Osteoblast (primary cell): ENCODE measurements around the gene ZNF384. TPM values are rescaled to one million over a fixed set of nuclear protein-coding genes. Genes with fewer than 3 reads are reported as not detected.
A peak's percentile ranks its signal among the peaks of the same experiment; 100 is the strongest.

ENCODE experiments used
- DNase-seq: peaks from one replicate; pipeline ENCODE4 v3.0.0; 2011; ENCODE audit warnings: low spot score, mixed read lengths; ENCODE audit not compliant: insufficient read length; ENCODE audit errors: missing footprints
- H2AFZ ChIP-seq: 2 replicates; pipeline ENCODE4 v1.6.0; 2011; ENCODE audit warnings: mild to moderate bottlenecking, low read length
- H3K27ac ChIP-seq: 2 replicates; pipeline ENCODE4 v1.5.1; 2011; ENCODE audit warnings: mild to moderate bottlenecking, low read depth, low read length, moderate library complexity
- H3K27me3 ChIP-seq: 2 replicates; pipeline ENCODE4 v1.6.0; 2012; ENCODE audit warnings: mild to moderate bottlenecking, control low read depth, inconsistent platforms, low read length, moderate library complexity; ENCODE audit not compliant: insufficient read depth
- H3K36me3 ChIP-seq: 2 replicates; pipeline ENCODE4 v1.5.1; 2011; ENCODE audit warnings: mild to moderate bottlenecking, low read length, control low read depth, moderate library complexity; ENCODE audit not compliant: insufficient read depth
- H3K4me1 ChIP-seq: 2 replicates; pipeline ENCODE4 v1.5.1; 2011; ENCODE audit warnings: mild to moderate bottlenecking, low read length, control low read depth, moderate library complexity; ENCODE audit not compliant: insufficient read depth
- H3K4me2 ChIP-seq: 2 replicates; pipeline ENCODE4 v1.6.0; 2011; ENCODE audit warnings: mild to moderate bottlenecking, low read length; ENCODE audit not compliant: insufficient read depth
- H3K4me3 ChIP-seq: fragments of 200-600 bp; sonication (generic); 3 replicates; pipeline ENCODE4 v1.5.1; 2012; ENCODE audit warnings: mild to moderate bottlenecking, low read length, inconsistent platforms; ENCODE audit not compliant: insufficient read depth
- H3K79me2 ChIP-seq: 2 replicates; pipeline ENCODE4 v1.6.0; 2012; ENCODE audit warnings: mild to moderate bottlenecking, low read length, control low read depth, inconsistent platforms; ENCODE audit not compliant: insufficient read depth
- H3K9me3 ChIP-seq: 2 replicates; pipeline ENCODE4 v1.5.1; 2011; ENCODE audit warnings: low read depth, low read length, control low read depth
- H4K20me1 ChIP-seq: 2 replicates; pipeline ENCODE4 v1.6.0; 2012; ENCODE audit warnings: mild to moderate bottlenecking, low read length, control low read depth; ENCODE audit not compliant: insufficient read depth
- CTCF ChIP-seq: IDR thresholded peaks from 2 replicates; pipeline ENCODE4 v1.5.1; 2011; ENCODE audit warnings: mild to moderate bottlenecking, low read depth, low read length, moderate library complexity; ENCODE audit errors: extremely low read depth
- total RNA-seq: library from RNA; depleted of rRNA; stranded (reverse); fragments of >200 nt; gene quantifications from 2 replicates; pipeline ENCODE4 v1.2.3, GENCODE V29; 2012

Gene ZNF384
- total RNA-seq, 1 donor = 19.9 TPM

- H3K27me3 ChIP-seq = peaks cover 20% of the 10 kb centered on the region
- no peak overlapping the region for H2AFZ ChIP-seq
- H4K20me1 ChIP-seq = peaks cover 2% of the 10 kb centered on the region
- TF ChIP-seq CTCF = no peak
- H3K4me1 ChIP-seq = peaks cover 15% of the 10 kb centered on the region
- H3K36me3 ChIP-seq = no peaks in the 10 kb centered on the region
- no peak overlapping the region for H3K4me2 ChIP-seq
- DNase-seq = no peak
- H3K79me2 ChIP-seq = peaks cover 8% of the 10 kb centered on the region
- no peak overlapping the region for H3K27ac ChIP-seq
- H3K4me3 ChIP-seq = no peak overlapping the region
- H3K9me3 ChIP-seq = no peaks in the 10 kb centered on the region
Observed at GRCh38 chr12:6694701-6695100, 5.5 kb upstream of the ZNF384 start.

DNA sequence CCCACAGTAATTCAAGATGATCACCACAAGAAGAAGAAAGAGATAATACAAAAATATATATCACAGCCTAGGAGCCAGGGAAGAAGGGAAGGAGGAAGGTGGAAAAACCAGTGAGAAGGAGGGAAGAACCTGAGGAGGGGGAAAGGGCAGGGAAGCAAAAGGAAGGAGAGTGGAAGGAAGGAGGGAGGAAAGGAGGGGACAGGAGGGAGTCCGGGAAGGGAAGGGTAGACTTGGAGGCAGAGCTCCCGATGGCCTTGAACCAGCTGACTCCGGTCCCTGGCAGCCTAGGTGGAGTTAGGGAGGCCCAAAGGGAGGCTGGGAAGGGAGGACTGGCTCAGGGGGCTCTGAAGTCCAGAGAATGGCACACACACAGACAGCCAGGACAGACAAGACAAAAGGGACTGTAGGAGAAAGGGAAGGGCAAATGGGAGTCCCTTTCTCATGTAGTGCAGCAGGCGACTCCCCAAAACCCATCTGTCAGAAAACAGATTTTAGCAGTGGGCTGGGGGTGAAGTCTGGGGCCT is 4.7 kb upstream of the ZNF384 start:
- no peak overlapping the region for H2AFZ ChIP-seq
- peaks cover 14% of the 10 kb centered on the region for H3K4me1 ChIP-seq
- H3K9me3 ChIP-seq = no peaks in the 10 kb centered on the region
- peaks cover 12% of the 10 kb centered on the region for H3K27me3 ChIP-seq
- DNase-seq = no peak
- no peak for TF ChIP-seq CTCF
- no peaks in the 10 kb centered on the region for H3K36me3 ChIP-seq
- peaks cover 2% of the 10 kb centered on the region for H4K20me1 ChIP-seq
- H3K27ac ChIP-seq = no peak overlapping the region
- no peak overlapping the region for H3K4me2 ChIP-seq
- peaks cover 13% of the 10 kb centered on the region for H3K79me2 ChIP-seq
- no peak overlapping the region for H3K4me3 ChIP-seq

- DNase-seq = no peak
- no peak for TF ChIP-seq CTCF
- Histone ChIP-seq H3K36me3 (no peaks in the 10 kb centered on the region), H3K79me2 (peaks cover 23% of the 10 kb centered on the region), H2AFZ (no peak overlapping the region), H3K4me1 (peaks cover 16% of the 10 kb centered on the region), H3K4me3 (no peak overlapping the region), H3K27me3 (peaks cover 3% of the 10 kb centered on the region), H3K4me2 (no peak overlapping the region), H3K9me3 (no peaks in the 10 kb centered on the region), H4K20me1 (peaks cover 2% of the 10 kb centered on the region), H3K27ac (no peak overlapping the region)
Observed at GRCh38 chr12:6692888-6693287, 3.7 kb upstream of the ZNF384 start.

DNA sequence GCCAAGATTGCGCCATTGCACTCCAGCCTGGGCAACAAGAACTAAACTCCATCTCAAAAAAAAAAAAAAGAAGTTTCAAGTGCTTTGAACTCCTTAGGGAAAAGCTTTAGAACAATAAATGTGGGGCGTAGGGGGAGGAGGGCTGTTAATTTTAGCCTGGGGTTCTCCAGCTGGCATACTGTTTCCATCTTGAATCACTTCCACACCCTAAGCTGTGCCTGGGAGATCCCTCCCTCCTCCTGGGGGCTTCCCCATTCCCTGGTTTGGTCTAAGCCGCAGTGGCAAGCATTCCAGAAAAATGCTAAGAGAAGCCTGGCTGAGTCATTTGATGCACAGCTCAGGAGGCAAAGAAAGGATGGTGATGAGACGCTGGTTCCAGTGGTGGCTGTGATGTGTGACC is 2.3 kb upstream of the ZNF384 start:
- DNase-seq = peak; percentile 93

More for the DNA sequence above, 2.3 kb upstream of the ZNF384 start:
- peaks cover 11% of the 10 kb centered on the region for H4K20me1 ChIP-seq
- no peak overlapping the region for H3K4me3 ChIP-seq
- H3K27me3 ChIP-seq = no peaks in the 10 kb centered on the region
- H3K79me2 ChIP-seq = peaks cover 37% of the 10 kb centered on the region
- peak overlapping the region; percentile 26 for H2AFZ ChIP-seq
- H3K9me3 ChIP-seq = no peaks in the 10 kb centered on the region
- TF ChIP-seq CTCF = no peak
- H3K27ac ChIP-seq = peak overlapping the region; percentile 13
- peaks cover 30% of the 10 kb centered on the region for H3K4me1 ChIP-seq
- H3K4me2 ChIP-seq = peak overlapping the region; percentile 35
- H3K36me3 ChIP-seq = no peaks in the 10 kb centered on the region
